Subcutaneous adipose tissue (tissue), 4 donors: ENCODE results near the gene EN2. TPM values are rescaled to one million over a fixed set of nuclear protein-coding genes. Genes with fewer than 3 reads are reported as not detected.

Experiments
- total RNA-seq, 4 donors: library from RNA; depleted of rRNA; stranded (reverse); fragments of >200 nt; gene quantifications; one replicate each; pipeline ENCODE4 v1.1.0, GENCODE V29; 2016
- TF ChIP-seq, protein P1 (sequence below): fragments of 450-650 bp; IDR thresholded peaks from one replicate; pipeline ENCODE4 v1.5.1; 2016; ENCODE audit warnings: low read depth, mild to moderate bottlenecking, control low read depth, antibody characterized with exemption, moderate library complexity

Gene EN2
- total RNA-seq, 4 donors from 2014 or later, result not detected

DNA sequence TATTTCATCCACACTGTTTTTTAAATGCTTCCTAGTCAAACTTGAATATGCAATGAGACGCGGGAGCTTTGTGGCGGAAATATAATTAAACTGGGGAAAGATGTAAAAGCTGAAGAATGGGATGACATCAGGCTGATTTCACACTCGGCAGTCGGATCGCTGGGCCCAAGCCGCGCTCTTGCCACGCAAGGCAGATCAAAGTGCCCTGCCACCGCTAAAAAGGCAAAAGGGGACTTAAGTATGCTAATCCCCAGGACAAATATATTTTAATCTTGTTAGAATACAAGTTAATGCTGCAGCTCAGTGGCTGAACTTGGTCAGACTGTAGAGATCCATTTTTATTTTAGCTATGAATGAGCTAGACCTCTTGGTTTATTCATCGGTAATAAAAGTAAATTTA lies 13.8 kb downstream of the EN2 start:
- TF ChIP-seq, protein P1, sequence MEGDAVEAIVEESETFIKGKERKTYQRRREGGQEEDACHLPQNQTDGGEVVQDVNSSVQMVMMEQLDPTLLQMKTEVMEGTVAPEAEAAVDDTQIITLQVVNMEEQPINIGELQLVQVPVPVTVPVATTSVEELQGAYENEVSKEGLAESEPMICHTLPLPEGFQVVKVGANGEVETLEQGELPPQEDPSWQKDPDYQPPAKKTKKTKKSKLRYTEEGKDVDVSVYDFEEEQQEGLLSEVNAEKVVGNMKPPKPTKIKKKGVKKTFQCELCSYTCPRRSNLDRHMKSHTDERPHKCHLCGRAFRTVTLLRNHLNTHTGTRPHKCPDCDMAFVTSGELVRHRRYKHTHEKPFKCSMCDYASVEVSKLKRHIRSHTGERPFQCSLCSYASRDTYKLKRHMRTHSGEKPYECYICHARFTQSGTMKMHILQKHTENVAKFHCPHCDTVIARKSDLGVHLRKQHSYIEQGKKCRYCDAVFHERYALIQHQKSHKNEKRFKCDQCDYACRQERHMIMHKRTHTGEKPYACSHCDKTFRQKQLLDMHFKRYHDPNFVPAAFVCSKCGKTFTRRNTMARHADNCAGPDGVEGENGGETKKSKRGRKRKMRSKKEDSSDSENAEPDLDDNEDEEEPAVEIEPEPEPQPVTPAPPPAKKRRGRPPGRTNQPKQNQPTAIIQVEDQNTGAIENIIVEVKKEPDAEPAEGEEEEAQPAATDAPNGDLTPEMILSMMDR, result no peak

DNA sequence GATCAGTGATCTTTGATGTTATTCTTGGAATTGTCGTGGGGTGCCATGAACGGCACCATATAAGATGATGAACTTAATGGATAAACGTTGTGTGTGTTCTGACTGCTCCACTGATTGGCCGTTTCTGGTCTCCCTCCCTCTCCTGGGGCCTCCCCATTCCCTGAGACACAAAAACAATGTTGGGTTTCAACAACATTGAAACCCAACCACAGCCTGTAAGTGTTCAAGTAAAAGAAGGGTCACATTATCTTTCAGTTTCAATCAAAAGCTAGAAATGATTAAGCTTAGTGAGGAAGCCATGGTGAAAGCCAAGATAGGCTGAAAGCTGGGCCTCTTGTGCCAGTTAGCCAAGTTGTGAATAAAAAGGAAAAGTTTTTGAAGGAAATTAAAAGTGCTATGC lies 19.5 kb downstream of the EN2 start:
- TF ChIP-seq, protein P1, result no peak

DNA sequence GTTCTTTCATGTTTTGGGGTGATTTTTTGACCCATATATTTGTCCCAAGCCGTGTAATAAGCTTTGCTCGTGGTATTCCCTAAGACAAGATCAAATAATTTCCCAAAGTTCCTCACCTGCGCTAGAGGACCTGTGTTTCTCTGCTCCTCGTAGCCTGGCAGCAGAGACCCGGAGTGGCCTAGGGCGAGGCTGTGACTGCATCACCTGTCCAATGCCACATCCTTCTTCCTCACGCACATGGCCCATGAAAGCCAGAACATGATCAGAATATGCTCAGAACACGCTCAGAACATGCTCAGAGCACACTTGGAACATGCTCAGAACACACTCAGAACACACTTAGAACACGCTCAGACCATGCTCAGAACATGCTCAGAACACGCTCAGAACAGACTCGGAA lies 23.8 kb downstream of the EN2 start:
- TF ChIP-seq, protein P1, result no peak

DNA sequence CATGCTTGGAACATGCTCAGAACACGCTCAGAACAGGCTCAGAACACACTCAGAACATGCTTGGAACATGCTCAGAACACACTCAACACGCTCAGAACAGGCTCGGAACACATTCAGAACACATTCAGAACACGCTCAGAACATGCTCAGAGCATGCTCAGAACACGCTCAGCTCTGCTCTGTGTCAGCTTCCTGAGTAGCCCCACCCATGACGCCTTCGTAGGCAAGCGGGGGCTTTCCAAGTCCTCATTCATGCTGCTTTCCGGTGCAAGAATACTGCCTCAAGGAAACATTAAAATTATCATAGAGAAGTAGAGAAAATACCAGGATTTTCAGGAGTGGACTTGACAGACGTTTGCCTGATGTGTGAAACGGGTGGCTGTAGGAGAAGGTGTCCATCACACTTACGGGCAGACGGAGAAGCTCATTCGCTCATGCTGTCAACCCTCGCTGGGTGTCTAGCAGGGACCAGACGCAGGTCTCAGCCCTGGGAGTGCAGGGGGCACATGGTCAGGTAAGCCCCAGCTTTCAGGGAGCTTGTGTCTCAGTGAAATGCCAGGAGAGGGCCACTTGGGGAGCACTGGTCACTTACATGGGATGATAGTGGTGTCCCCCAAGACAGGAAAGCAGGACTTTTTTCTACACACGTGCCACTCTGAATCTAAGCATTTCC lies 24.7 kb downstream of the EN2 start:
- TF ChIP-seq, protein P1, result no peak

DNA sequence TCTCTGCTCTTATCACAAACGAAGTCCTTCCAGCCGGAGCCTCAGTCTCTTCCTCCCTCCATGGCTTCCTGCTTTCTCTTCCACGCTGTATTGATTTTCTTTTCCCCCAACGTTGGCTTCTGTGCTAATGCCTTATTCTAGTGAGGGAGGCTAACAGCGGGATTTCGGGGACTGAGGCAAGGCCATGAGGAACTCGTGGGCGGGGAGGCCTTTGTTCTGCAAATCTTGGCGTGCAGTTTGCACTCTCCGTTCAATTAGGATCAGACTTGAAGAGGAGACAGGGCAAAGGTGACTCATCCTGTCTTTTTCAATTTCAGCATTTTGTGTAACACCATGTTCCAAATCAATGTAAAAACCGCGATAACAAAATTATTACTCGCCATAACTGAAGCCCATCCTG lies 25.3 kb downstream of the EN2 start:
- TF ChIP-seq, protein P1, result no peak

DNA sequence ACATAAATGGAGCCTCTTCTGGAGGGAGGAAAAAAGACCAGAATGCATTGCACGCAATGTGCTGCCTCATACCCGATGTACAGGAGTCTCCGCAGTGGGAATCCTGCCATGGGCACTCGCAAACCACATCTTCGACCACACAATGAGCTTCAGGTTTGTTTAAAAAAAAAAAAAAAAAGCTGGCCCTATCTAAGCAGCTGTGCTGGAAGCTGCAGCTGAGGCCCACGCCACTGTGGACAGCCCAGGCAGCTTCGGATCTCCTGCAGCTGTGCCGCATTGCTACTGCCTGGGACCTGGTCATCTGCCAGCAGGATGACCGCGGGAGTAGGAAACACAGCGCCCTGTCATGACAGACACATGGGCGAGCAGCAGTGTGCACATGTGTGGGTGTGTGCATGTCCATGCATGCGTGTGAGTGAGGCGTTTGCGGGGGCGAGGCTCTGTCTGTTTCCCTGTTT lies 26.0 kb downstream of the EN2 start:
- TF ChIP-seq, protein P1, result no peak

DNA sequence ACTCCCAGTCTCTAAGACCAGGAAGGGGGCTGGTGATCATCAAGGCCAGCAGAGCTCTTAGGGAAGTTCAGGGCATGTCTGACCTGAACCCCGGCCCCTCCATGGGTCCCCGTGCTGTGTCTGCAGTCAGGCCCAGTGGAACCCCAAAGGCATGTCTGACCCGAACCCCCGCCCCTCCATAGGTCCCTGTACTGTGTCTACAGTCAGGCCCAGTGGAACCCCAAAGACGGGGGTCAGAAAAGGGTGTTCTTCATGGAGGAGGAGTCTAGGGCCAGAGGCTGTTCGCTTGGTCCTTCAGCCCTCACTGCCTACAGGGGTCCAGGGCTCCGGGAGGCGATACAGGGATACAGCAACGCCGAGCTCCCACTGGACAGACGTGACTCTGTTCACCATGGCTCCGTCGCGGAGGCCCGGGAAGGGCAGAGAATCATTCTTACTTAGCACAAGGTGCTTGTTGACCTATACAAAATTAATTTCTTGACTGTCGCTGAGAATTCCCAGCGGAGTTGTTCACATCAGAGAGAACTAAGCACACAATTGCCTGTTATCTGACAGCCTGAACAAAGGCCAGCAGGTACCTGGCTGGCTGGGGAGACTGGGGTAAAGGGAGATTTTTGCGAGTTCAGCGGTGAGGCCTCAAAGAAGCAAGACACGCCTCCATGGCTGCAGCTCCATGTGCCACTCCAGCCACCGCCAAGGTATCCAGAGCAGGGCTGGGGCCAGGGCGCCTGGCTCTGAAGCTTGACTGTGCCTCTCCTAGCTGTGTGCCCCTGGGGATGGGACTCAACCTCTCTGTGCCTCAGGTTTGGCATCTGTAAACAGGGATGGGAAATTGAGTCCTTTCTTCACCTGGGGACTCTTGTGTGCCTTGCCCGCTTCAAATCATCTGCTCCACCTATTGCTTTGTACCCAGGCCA lies 26.8 kb downstream of the EN2 start:
- TF ChIP-seq, protein P1, result no peak
